Cardiac fibroblast (primary cell): ENCODE data around the gene TTC28.
A peak's percentile ranks its signal among the peaks of the same experiment; 100 is the strongest.
"Not testable (repeated sequence)": the region's sequence is repeated elsewhere in the genome, so short reads cannot be mapped to it uniquely, and the experiment has no call there.

ENCODE experiments used
- DNase-seq, 2 donors: peaks; one replicate each; pipeline versions ENCODE4 v3.0.0 to v3.0.0-alpha.2; 2010; ENCODE audit warnings: low read depth in 2 of 2
- H3K4me3 ChIP-seq, 2 donors: replicated peaks in 1 of 2; 1 replicate in 1 of 2; 2 replicates in 1 of 2; pipeline ENCODE4 v1.5.1; 2011; ENCODE audit warnings: low read depth in 2 of 2, low read length in 2 of 2, mild to moderate bottlenecking in 2 of 2, moderate library complexity in 1 of 2
- TF ChIP-seq, protein P1 (sequence below): IDR thresholded peaks from one replicate; pipeline ENCODE4 v1.5.1; 2011; ENCODE audit warnings: low read depth, mild to moderate bottlenecking, low read length, inconsistent platforms

TTC28 gene

DNA sequence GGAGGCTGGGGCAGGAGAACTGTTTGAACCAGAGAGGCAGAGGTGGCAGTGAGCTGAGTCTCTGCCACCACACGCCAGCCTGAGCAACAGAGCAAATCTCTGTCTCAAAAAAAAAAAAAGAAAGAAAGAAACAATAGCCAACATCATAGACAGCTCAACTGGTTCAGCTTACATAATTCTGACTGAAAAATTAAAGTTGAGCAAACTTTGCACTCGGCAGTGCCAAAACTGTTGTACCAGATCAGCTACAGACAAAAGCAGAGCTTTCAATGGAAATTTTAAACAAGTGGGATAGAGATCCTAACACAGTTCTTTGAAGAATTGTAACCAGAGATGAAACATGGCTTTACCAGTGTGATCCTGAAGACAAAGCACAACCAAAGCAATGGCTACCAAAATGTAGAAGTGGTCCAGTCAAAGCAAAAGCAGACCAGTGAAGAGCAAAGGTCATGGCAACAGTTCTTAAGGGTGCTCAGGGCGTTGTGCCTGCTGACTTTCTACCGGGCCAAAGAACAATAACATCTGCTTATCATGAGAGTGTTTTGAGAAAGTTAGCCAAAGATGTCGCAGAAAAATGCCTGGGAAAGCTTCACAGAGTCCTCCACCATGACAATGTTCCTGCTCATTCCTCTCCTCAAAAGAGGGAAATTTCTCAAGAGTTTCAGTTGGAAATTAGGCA, 59.3 kb downstream of the TTC28 start:
- no peak overlapping the region for H3K4me3 ChIP-seq
- peak in 1 of 2 donors; percentile 29 for DNase-seq
- TF ChIP-seq, protein P1, sequence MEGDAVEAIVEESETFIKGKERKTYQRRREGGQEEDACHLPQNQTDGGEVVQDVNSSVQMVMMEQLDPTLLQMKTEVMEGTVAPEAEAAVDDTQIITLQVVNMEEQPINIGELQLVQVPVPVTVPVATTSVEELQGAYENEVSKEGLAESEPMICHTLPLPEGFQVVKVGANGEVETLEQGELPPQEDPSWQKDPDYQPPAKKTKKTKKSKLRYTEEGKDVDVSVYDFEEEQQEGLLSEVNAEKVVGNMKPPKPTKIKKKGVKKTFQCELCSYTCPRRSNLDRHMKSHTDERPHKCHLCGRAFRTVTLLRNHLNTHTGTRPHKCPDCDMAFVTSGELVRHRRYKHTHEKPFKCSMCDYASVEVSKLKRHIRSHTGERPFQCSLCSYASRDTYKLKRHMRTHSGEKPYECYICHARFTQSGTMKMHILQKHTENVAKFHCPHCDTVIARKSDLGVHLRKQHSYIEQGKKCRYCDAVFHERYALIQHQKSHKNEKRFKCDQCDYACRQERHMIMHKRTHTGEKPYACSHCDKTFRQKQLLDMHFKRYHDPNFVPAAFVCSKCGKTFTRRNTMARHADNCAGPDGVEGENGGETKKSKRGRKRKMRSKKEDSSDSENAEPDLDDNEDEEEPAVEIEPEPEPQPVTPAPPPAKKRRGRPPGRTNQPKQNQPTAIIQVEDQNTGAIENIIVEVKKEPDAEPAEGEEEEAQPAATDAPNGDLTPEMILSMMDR: no peak

DNA sequence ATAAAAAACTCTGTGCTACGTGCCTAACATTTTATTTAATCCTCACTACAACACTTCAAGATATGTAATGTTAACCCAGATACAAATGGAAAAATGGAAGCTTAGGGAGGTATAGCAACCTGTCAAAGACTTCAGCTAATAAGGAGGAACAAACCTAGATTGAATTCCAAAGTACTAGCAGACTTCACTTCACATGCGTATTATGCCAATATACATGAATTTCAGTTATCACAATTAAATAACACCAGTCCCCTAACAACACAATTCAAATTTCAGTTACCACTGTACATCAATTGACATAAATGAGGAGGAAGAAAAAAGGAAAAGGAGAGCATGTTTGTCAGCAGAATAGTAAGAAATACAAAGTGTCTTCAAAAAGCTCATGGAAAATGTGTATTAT, 60.4 kb downstream of the TTC28 start:
- DNase-seq: no peak
- TF ChIP-seq, protein P1: no peak
- H3K4me3 ChIP-seq: no peak overlapping the region

DNA sequence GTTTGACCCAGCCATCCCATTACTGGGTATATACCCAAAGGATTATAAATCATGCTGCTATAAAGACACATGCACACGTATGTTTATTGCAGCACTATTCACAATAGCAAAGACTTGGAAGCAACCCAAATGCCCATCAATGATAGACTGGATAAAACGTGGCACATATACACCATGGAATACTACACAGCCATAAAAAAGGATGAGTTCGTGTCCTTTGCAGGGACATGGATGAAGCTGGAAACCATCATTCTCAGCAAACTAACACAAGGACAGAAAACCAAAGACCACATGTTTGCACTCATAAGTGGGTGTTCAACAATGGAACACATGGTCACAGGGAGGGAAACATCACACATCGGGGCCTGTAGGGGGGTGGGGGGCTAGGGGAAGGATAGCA, 64.2 kb downstream of the TTC28 start:
- H3K4me3 ChIP-seq, DNase-seq: not testable (repeated sequence)

DNA sequence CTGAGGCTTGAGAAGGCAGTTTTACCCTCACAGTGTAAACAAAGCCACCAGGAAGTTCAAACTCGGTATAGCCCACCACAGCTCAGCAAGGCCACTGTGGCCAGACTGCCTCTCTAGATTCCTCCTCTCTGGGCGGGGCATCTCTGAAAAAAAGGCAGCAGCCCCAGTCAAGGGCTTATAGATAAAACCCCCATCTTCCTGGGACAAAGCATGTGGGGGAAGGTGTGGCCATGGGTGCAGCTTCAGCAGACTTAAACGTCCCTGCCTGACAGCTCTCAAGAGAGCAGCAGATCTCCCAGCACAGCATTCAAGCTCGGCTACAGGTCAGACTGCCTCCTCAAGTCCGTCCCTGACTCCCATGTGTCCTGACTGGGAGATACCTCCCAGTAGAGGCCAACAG, 69.7 kb downstream of the TTC28 start:
- H3K4me3 ChIP-seq: no peak overlapping the region
- no peak for DNase-seq
- TF ChIP-seq, protein P1: no peak

DNA sequence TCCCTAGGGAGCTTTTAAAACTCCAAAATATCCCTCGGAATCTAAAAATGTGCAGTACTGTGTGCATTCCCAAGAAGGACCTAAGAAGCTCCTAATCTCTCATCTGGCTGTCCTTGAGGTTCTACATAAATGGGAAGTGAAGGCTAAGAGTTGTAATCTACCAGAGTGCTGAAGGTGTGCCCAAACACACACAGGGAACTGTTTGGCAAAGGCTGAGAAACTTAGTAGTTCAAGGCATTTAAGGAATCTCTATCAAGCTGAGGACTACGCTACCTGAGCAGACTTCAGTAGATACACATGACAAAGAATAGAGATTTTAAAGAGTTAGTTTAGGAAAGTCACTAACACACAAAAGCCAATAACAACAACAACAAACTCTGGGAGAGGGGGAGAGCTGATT, 71.1 kb downstream of the TTC28 start:
- TF ChIP-seq, protein P1: no peak
- no peak overlapping the region for H3K4me3 ChIP-seq
- DNase-seq: no peak

- H3K4me3 ChIP-seq: no peak overlapping the region
- TF ChIP-seq, protein P1: no peak
- DNase-seq: no peak
Measured at GRCh38 chr22:28607795-28608194, 71.8 kb downstream of the TTC28 start.

DNA sequence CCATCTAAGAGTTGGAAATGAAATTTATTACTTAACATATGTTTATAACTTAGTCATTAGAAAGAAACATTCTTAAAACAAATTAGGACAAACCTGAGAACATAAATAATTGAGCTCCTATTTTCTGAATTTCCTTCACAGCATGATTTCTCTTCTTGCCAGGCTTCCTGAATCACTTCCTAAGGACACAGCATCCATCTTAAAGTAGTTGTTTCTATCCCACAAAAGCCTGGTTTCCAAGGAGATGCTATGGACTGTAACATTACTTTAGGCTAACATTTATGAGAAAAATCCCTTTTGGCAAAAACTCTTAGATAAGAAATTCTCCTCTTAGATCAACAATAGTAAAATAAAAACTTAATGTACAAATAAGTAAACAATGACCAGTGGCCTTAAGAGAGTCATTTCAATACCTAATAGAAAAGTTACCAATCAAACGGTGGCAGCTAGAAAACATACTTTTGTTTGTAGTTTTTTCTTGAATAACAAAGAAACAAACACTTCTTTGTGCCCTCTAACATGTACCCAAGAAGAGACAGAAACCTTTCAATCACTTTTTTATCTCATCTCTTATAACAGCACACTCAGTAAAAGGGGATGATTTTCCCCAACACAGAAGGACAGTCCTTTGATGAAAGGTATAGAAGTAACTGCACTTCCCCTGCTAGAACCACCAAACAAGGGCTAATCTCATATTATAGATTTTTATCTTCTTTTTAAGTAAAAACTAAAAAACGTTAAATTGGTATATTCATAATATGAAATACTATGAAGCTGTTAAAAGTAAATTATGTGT, 74.5 kb downstream of the TTC28 start:
- TF ChIP-seq, protein P1: no peak
- H3K4me3 ChIP-seq: no peak overlapping the region
- DNase-seq: peak; percentile 10 to 39
